ENCODE results near the gene LENG1. TPM values are rescaled to one million over a fixed set of nuclear protein-coding genes. Genes with fewer than 3 reads are reported as not detected.

LENG1 gene
- total and polyA plus RNA-seq, 9 of the 15 experiments (the other 6 are each of a cell fraction or from before 2014, with no cell fraction given) = 0.30 to 10.5 (median 4.7) TPM

DNA sequence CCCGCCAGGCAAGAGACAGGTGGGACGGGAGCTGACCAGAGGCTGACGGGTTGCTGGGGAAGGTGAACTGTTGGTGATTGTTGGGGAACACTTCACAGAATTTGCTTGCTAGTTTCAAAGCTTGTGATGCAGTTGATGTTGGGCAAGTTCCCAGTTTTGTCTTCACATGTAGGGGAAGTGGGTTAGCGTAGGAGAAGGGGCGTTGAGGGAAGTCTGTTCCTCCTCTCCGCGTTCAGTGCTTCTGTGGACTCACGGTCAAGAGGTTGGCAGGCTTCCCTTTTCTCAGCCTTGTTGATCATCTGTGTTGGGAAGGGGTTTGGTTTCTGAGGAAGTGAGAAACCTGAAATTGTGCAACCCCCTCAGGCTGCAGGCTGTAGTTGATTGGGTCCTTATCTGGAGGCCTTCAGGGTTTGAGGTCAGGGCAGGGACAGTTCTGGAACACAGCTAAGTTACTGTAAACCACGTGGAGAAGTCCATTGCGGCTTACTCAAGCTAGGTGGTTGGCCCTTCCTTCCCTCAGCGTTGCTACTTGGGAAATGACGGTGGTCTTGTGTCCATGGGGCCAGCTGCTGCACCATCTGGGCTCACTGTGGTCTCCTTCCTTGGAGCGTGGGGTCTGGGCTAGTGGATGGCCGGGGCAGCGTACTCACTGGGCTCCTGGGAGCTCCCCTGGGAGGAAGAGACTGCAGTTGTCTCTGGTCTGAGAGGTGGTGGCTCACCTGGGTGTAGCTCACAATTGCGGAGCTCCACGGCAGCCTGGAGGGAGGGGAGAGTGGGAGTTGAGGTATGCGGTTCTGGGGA, 48.7 kb upstream of the LENG1 start (continued):
- TF ChIP-seq, protein P1, sequence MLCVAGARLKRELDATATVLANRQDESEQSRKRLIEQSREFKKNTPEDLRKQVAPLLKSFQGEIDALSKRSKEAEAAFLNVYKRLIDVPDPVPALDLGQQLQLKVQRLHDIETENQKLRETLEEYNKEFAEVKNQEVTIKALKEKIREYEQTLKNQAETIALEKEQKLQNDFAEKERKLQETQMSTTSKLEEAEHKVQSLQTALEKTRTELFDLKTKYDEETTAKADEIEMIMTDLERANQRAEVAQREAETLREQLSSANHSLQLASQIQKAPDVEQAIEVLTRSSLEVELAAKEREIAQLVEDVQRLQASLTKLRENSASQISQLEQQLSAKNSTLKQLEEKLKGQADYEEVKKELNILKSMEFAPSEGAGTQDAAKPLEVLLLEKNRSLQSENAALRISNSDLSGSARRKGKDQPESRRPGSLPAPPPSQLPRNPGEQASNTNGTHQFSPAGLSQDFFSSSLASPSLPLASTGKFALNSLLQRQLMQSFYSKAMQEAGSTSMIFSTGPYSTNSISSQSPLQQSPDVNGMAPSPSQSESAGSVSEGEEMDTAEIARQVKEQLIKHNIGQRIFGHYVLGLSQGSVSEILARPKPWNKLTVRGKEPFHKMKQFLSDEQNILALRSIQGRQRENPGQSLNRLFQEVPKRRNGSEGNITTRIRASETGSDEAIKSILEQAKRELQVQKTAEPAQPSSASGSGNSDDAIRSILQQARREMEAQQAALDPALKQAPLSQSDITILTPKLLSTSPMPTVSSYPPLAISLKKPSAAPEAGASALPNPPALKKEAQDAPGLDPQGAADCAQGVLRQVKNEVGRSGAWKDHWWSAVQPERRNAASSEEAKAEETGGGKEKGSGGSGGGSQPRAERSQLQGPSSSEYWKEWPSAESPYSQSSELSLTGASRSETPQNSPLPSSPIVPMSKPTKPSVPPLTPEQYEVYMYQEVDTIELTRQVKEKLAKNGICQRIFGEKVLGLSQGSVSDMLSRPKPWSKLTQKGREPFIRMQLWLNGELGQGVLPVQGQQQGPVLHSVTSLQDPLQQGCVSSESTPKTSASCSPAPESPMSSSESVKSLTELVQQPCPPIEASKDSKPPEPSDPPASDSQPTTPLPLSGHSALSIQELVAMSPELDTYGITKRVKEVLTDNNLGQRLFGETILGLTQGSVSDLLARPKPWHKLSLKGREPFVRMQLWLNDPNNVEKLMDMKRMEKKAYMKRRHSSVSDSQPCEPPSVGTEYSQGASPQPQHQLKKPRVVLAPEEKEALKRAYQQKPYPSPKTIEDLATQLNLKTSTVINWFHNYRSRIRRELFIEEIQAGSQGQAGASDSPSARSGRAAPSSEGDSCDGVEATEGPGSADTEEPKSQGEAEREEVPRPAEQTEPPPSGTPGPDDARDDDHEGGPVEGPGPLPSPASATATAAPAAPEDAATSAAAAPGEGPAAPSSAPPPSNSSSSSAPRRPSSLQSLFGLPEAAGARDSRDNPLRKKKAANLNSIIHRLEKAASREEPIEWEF (CRISPR knock-in tag; IDR thresholded peaks at IDR 0.05) = peak; percentile 38; the same call in 1 of the 2 replicates
- peak; percentile 81; the same call in 1 of the 2 replicates for TF ChIP-seq ESRRB (CRISPR knock-in tag; IDR thresholded peaks at IDR 0.05; ENCODE audit: borderline replicate concordance)
- TF ChIP-seq, protein P2, sequence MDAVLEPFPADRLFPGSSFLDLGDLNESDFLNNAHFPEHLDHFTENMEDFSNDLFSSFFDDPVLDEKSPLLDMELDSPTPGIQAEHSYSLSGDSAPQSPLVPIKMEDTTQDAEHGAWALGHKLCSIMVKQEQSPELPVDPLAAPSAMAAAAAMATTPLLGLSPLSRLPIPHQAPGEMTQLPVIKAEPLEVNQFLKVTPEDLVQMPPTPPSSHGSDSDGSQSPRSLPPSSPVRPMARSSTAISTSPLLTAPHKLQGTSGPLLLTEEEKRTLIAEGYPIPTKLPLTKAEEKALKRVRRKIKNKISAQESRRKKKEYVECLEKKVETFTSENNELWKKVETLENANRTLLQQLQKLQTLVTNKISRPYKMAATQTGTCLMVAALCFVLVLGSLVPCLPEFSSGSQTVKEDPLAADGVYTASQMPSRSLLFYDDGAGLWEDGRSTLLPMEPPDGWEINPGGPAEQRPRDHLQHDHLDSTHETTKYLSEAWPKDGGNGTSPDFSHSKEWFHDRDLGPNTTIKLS (IDR thresholded peaks at IDR 0.05; ENCODE audit: borderline replicate concordance, low read depth) = peak; percentile 68; the same call in 1 of the 2 replicates
- no peak for TF ChIP-seq PATZ1 (CRISPR knock-in tag; IDR thresholded peaks at IDR 0.05; ENCODE audit: borderline replicate concordance)
- peak; percentile 91 for TF ChIP-seq FOXP1 (CRISPR knock-in tag; IDR thresholded peaks at IDR 0.05)
- no peak for TF ChIP-seq MAFG (tag; conservative IDR thresholded peaks at IDR 0.05)
- peak; percentile 97 for TF ChIP-seq RNF2 (IDR thresholded peaks at IDR 0.05)
- peak; percentile 99 for TF ChIP-seq MAX (CRISPR knock-in tag; IDR thresholded peaks at IDR 0.05)
- TF ChIP-seq ELK1 (CRISPR knock-in tag; IDR thresholded peaks at IDR 0.05) = no peak
- 0 out of 2 replicates have a peak, but pooled peaks have one; percentile 67 for TF ChIP-seq ZFPM2 (CRISPR knock-in tag; IDR thresholded peaks at IDR 0.05)
- no peak; the same call in 1 of the 2 replicates for TF ChIP-seq NFIX (CRISPR knock-in tag; IDR thresholded peaks at IDR 0.05; ENCODE audit: low read depth)
- TF ChIP-seq JUN (IDR thresholded peaks at IDR 0.05; ENCODE audit: borderline replicate concordance, low read depth, low read length) = peak; percentile 68; the same call in 1 of the 2 replicates
- TF ChIP-seq JUN (CRISPR knock-in tag; IDR thresholded peaks at IDR 0.05; ENCODE audit: borderline replicate concordance) = no peak
- no peak for TF ChIP-seq PHB (CRISPR knock-in tag; IDR thresholded peaks at IDR 0.05)
- 0 out of 2 replicates have a peak, but pooled peaks have one; percentile 24 for TF ChIP-seq ZNF444 (CRISPR knock-in tag; IDR thresholded peaks at IDR 0.05)

Data from K562 (cell line).